ENCODE results near the gene C21orf91.
"Not testable (repeated sequence)": the region's sequence is repeated elsewhere in the genome, so short reads cannot be mapped to it uniquely, and the experiment has no call there.

The C21orf91 gene

GRCh38 chr21:17775431-17776126 lies 43.6 kb downstream of the C21orf91 start:
- no peak for DNase-seq

GRCh38 chr21:17775021-17775420 lies 44.1 kb downstream of the C21orf91 start:
- not testable (repeated sequence) for DNase-seq

GRCh38 chr21:17769447-17769845 lies 49.7 kb downstream of the C21orf91 start:
- DNase-seq: no peak

- DNase-seq: no peak
Measured at GRCh38 chr21:17768840-17769446, 50.2 kb downstream of the C21orf91 start.

- no peak for DNase-seq
Measured at GRCh38 chr21:17765207-17765606, 53.9 kb downstream of the C21orf91 start.

- DNase-seq: no peak
Measured at GRCh38 chr21:17763288-17764037, 55.7 kb downstream of the C21orf91 start.

- DNase-seq: no peak
Measured at GRCh38 chr21:17759511-17760178, 59.5 kb downstream of the C21orf91 start.

- no peak for DNase-seq
Measured at GRCh38 chr21:17758683-17759082, 60.5 kb downstream of the C21orf91 start.

- no peak for DNase-seq
Measured at GRCh38 chr21:17757671-17758070, 61.5 kb downstream of the C21orf91 start.

- no peak for DNase-seq
Measured at GRCh38 chr21:17753736-17754135, 65.4 kb downstream of the C21orf91 start.

GRCh38 chr21:17752171-17752570 lies 67.0 kb downstream of the C21orf91 start:
- no peak for DNase-seq

GRCh38 chr21:17746920-17747319 lies 72.2 kb downstream of the C21orf91 start:
- no peak for DNase-seq

GRCh38 chr21:17745086-17745485 lies 74.1 kb downstream of the C21orf91 start:
- no peak for DNase-seq

- DNase-seq: no peak
Measured at GRCh38 chr21:17742940-17743592, 76.1 kb downstream of the C21orf91 start.

- no peak for DNase-seq
Measured at GRCh38 chr21:17742181-17742580, 77.0 kb downstream of the C21orf91 start.
